Neural cell (in vitro differentiated cells): ENCODE data around the gene ZNF430. TPM values are rescaled to one million over a fixed set of nuclear protein-coding genes. Genes with fewer than 3 reads are reported as not detected.

Source experiments
- H2AFZ ChIP-seq: fragments of 200-600, 300-800 bp; sonication (generic), shearing (Covaris generic); 2 replicates; pipeline ENCODE4 v1.6.0; 2014; ENCODE audit warnings: low read depth, mild to moderate bottlenecking, antibody characterized with exemption, low read length, moderate library complexity
- H3F3A ChIP-seq: fragments of 200-600 bp; shearing (Covaris generic); 2 replicates; pipeline ENCODE4 v1.6.1; 2016; ENCODE audit warnings: mild to moderate bottlenecking, moderate library complexity, mixed read lengths, antibody characterized with exemption, low read length; ENCODE audit not compliant: insufficient read depth, poor library complexity, severe bottlenecking
- H3K27ac ChIP-seq: fragments of 200-600, 300-800 bp; sonication (generic), shearing (Covaris generic); 2 replicates; pipeline ENCODE4 v1.5.1; 2014; ENCODE audit warnings: mild to moderate bottlenecking, low read length, moderate library complexity
- H3K27me3 ChIP-seq: fragments of 300-800, 200-600 bp; sonication (generic), shearing (Covaris generic); 2 replicates; pipeline ENCODE4 v1.6.0; 2014; ENCODE audit warnings: mild to moderate bottlenecking, low read depth, low read length, moderate library complexity; ENCODE audit not compliant: insufficient read depth
- H3K36me3 ChIP-seq: fragments of 300-800, 200-600 bp; sonication (generic), shearing (Covaris generic); 2 replicates; pipeline ENCODE4 v1.5.1; 2014; ENCODE audit warnings: mild to moderate bottlenecking, antibody characterized with exemption, low read length, moderate library complexity; ENCODE audit not compliant: insufficient read depth
- H3K4me2 ChIP-seq: fragments of 300-800, 200-600 bp; sonication (generic), shearing (Covaris generic); 2 replicates; pipeline ENCODE4 v1.6.0; 2014; ENCODE audit warnings: mild to moderate bottlenecking, low read length
- H3K4me3 ChIP-seq: fragments of 300-800, 200-600 bp; sonication (generic), shearing (Covaris generic); 2 replicates; pipeline ENCODE4 v1.5.1; 2014; ENCODE audit warnings: mild to moderate bottlenecking, low read length, moderate library complexity
- H3K79me2 ChIP-seq: fragments of 200-600 bp; shearing (Covaris generic); replicated peaks from 2 replicates; pipeline ENCODE4 v1.6.0; 2014; ENCODE audit warnings: mild to moderate bottlenecking, low read length, moderate library complexity; ENCODE audit not compliant: insufficient read depth
- H3K9ac ChIP-seq: fragments of 300-800, 200-600 bp; sonication (generic), shearing (Covaris generic); 2 replicates; pipeline ENCODE4 v1.6.1; 2016; ENCODE audit warnings: mild to moderate bottlenecking, low read length, mixed read lengths
- H3K9me2 ChIP-seq: fragments of 200-600 bp; shearing (Covaris generic); 2 replicates; pipeline ENCODE4 v1.6.1; 2016; ENCODE audit warnings: mild to moderate bottlenecking, low read length, mixed read lengths; ENCODE audit not compliant: insufficient read depth
- H3K9me3 ChIP-seq: fragments of 200-600, 300-800 bp; sonication (generic), shearing (Covaris generic); 2 replicates; pipeline ENCODE4 v1.6.1; 2016; ENCODE audit warnings: mild to moderate bottlenecking, mixed run types, low read length, moderate library complexity, mixed read lengths
- H4K20me1 ChIP-seq: fragments of 200-600 bp; shearing (Covaris generic); 2 replicates; pipeline ENCODE4 v1.6.1; 2016; ENCODE audit warnings: mild to moderate bottlenecking, mixed run types; ENCODE audit not compliant: insufficient read depth
- CTCF ChIP-seq: fragments of 450-650 bp; IDR thresholded peaks from 2 replicates; pipeline ENCODE4 v1.5.1; 2014; ENCODE audit warnings: antibody characterized with exemption, mild to moderate bottlenecking, moderate library complexity; ENCODE audit not compliant: poor library complexity, severe bottlenecking
- EP300 ChIP-seq: fragments of 450-650 bp; conservative IDR thresholded peaks from 2 replicates; pipeline ENCODE4 v1.6.1; 2014; ENCODE audit warnings: antibody characterized with exemption, mild to moderate bottlenecking, moderate library complexity; ENCODE audit not compliant: poor library complexity, severe bottlenecking
- EZH2 ChIP-seq: fragments of 200-600, 300-800 bp; shearing (Covaris generic), sonication (generic); IDR thresholded peaks from 2 replicates; pipeline ENCODE4 v1.6.1; 2014; ENCODE audit warnings: antibody characterized with exemption, low read length, borderline replicate concordance, mild to moderate bottlenecking; ENCODE audit not compliant: insufficient read depth, poor library complexity, severe bottlenecking
- MXI1 ChIP-seq: fragments of 450-650 bp; conservative IDR thresholded peaks from 2 replicates; pipeline ENCODE4 v1.6.1; 2014; ENCODE audit warnings: antibody characterized with exemption, mild to moderate bottlenecking; ENCODE audit not compliant: poor library complexity, severe bottlenecking
- POLR2AphosphoS5 ChIP-seq: IDR thresholded peaks from 2 replicates; pipeline ENCODE4 v1.6.1; 2012
- RAD21 ChIP-seq: fragments of 450-650 bp; conservative IDR thresholded peaks from 2 replicates; pipeline ENCODE4 v1.6.1; 2014; ENCODE audit warnings: antibody characterized with exemption, mild to moderate bottlenecking, moderate library complexity
- SMC3 ChIP-seq: fragments of 450-650 bp; conservative IDR thresholded peaks from 2 replicates; pipeline ENCODE4 v1.6.1; 2014; ENCODE audit warnings: antibody characterized with exemption, mild to moderate bottlenecking, moderate library complexity; ENCODE audit not compliant: poor library complexity
- TAF1 ChIP-seq: IDR thresholded peaks from 2 replicates; pipeline ENCODE4 v1.6.1; 2012; ENCODE audit warnings: low read depth
- polyA plus RNA-seq: library from polyadenylated mRNA; depleted of rRNA; stranded (reverse); fragments of >200 nt; gene quantifications from 2 replicates; pipeline ENCODE4 v1.2.3, GENCODE V29; 2014
- TF ChIP-seq, protein P1 (sequence below): IDR thresholded peaks from 2 replicates; pipeline ENCODE4 v1.6.1; 2012; ENCODE audit warnings: borderline replicate concordance

Gene ZNF430
- polyA plus RNA-seq, 1 donor from 2014 or later, result 13.7 TPM

GRCh38 chr19:21028969-21029268, 8.5 kb downstream of the ZNF430 start:
- Histone ChIP-seq H3K27ac (no peak overlapping the region), H3K9ac (no peak overlapping the region), H3K9me2 (no peaks in the 10 kb centered on the region), H3K9me3 (no peaks in the 10 kb centered on the region), H4K20me1 (no peaks in the 10 kb centered on the region), H3K27me3 (no peaks in the 10 kb centered on the region), H3K36me3 (no peaks in the 10 kb centered on the region), H3K4me3 (no peak overlapping the region), H3K79me2 (peaks cover 42% of the 10 kb centered on the region), H2AFZ (no peak overlapping the region), H3K4me2 (no peak overlapping the region), H3F3A (no peaks in the 10 kb centered on the region)
- no peak for TF ChIP-seq CTCF
- TF ChIP-seq POLR2AphosphoS5, result no peak
- no peak for TF ChIP-seq RAD21
- TF ChIP-seq EZH2, result no peak
- TF ChIP-seq TAF1, result no peak

DNA sequence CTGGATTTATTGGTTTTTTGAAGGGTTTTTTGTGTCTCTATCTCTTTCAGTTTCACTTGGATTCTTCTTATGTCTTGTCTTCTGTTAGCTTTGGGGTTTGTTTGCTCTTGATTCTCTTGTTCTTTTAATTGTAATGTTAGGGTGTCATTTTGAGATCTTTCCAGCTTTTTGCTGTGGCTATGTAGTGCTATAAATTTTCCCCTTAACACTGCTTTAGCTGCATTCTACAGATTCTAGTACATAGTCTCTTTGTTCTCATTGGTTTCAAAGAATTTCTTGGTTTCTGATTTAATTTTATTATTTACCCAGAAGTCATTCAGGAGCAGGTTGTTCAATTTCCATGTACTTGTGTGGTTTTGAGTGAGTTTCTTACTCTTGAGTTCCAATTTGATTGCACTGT, 24.6 kb downstream of the ZNF430 start:
- Histone ChIP-seq H3K9ac (no peak overlapping the region), H3K36me3 (peaks cover 8% of the 10 kb centered on the region), H3F3A (no peaks in the 10 kb centered on the region), H4K20me1 (no peaks in the 10 kb centered on the region), H3K4me3 (no peak overlapping the region), H3K9me3 (peaks cover 12% of the 10 kb centered on the region), H3K27ac (no peak overlapping the region), H3K9me2 (no peaks in the 10 kb centered on the region), H2AFZ (no peak overlapping the region), H3K27me3 (no peaks in the 10 kb centered on the region), H3K4me2 (no peak overlapping the region), H3K79me2 (peaks cover 15% of the 10 kb centered on the region)
- TF ChIP-seq EZH2, result no peak

DNA sequence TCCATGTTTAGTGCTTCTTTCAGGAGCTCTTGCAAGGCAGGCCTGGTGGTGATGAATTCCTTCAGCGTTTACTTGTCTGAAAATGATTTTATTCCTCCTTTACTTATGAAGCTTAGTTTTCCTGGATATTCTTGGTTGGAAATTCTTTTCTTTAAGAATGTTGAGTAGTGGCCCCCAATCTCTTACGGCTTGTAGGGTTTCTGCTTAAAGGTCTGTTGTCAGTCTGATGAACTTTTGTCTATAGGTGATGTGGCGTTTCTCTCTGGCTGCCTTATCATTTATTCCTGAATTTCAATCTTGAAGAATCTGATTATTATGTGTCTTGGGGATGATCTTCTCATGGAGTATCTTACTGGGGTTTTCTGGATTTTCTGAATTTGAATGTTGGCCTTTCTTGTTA, 26.0 kb downstream of the ZNF430 start:
- Histone ChIP-seq H3K4me3 (no peak overlapping the region), H3K9me2 (no peaks in the 10 kb centered on the region), H2AFZ (no peak overlapping the region), H3F3A (no peaks in the 10 kb centered on the region), H3K36me3 (peaks cover 8% of the 10 kb centered on the region), H3K9me3 (peaks cover 12% of the 10 kb centered on the region), H3K79me2 (peaks cover 15% of the 10 kb centered on the region), H3K27me3 (no peaks in the 10 kb centered on the region), H3K27ac (no peak overlapping the region), H3K4me2 (no peak overlapping the region), H3K9ac (no peak overlapping the region), H4K20me1 (no peaks in the 10 kb centered on the region)
- no peak for TF ChIP-seq EZH2
- TF ChIP-seq MXI1, result no peak
- no peak for TF ChIP-seq RAD21
- TF ChIP-seq CTCF, result no peak
- TF ChIP-seq SMC3, result no peak
- TF ChIP-seq TAF1, result no peak
- TF ChIP-seq POLR2AphosphoS5, result no peak
- TF ChIP-seq EP300, result no peak
- TF ChIP-seq, protein P1, sequence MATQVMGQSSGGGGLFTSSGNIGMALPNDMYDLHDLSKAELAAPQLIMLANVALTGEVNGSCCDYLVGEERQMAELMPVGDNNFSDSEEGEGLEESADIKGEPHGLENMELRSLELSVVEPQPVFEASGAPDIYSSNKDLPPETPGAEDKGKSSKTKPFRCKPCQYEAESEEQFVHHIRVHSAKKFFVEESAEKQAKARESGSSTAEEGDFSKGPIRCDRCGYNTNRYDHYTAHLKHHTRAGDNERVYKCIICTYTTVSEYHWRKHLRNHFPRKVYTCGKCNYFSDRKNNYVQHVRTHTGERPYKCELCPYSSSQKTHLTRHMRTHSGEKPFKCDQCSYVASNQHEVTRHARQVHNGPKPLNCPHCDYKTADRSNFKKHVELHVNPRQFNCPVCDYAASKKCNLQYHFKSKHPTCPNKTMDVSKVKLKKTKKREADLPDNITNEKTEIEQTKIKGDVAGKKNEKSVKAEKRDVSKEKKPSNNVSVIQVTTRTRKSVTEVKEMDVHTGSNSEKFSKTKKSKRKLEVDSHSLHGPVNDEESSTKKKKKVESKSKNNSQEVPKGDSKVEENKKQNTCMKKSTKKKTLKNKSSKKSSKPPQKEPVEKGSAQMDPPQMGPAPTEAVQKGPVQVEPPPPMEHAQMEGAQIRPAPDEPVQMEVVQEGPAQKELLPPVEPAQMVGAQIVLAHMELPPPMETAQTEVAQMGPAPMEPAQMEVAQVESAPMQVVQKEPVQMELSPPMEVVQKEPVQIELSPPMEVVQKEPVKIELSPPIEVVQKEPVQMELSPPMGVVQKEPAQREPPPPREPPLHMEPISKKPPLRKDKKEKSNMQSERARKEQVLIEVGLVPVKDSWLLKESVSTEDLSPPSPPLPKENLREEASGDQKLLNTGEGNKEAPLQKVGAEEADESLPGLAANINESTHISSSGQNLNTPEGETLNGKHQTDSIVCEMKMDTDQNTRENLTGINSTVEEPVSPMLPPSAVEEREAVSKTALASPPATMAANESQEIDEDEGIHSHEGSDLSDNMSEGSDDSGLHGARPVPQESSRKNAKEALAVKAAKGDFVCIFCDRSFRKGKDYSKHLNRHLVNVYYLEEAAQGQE, result no peak
